Caco-2 (cell line): ENCODE results near the gene OSBPL10. TPM values are rescaled to one million over a fixed set of nuclear protein-coding genes. Genes with fewer than 3 reads are reported as not detected.

ENCODE experiments used
- BruUV-seq: library from RNA; stranded (reverse); fragments of 400-500 nt; replicated peaks from 2 replicates; lab custom pipeline; 2021; lab: Mats Ljungman, UMichigan
- CTCF ChIA-PET: fragments of 300-600 bp; sonication (Branson Sonifier 250); formaldehyde crosslinking; loops from one replicate; lab custom pipeline; 2022; ENCODE audit warnings: antibody characterized with exemption; lab: Charles Lee
- POLR2A ChIA-PET: fragments of 300-600 bp; sonication (Branson Sonifier 250); formaldehyde crosslinking; loops from one replicate; lab custom pipeline; 2022; ENCODE audit warnings: antibody characterized with exemption; lab: Charles Lee
- DNase-seq, 2 experiments: peaks; one replicate each; pipeline versions ENCODE4 v3.0.0 to v3.0.0-alpha.2; 2020 to 2022
- H3K27me3 ChIP-seq: replicated peaks from 2 replicates; pipeline ENCODE4 v1.6.0; 2011; ENCODE audit warnings: low read length; ENCODE audit not compliant: control insufficient read depth, insufficient read depth
- H3K36me3 ChIP-seq: 2 replicates; pipeline ENCODE4 v1.5.1; 2011; ENCODE audit warnings: low read length; ENCODE audit not compliant: control insufficient read depth, insufficient read depth
- H3K4me1 ChIP-seq: fragments of 250-450 bp; sonication (Bioruptor Pico); 2 replicates; pipeline ENCODE4 v1.5.1; 2020; ENCODE audit warnings: mild to moderate bottlenecking
- H3K4me3 ChIP-seq: 2 replicates; pipeline ENCODE4 v1.5.1; 2011; ENCODE audit warnings: low read depth, mild to moderate bottlenecking, control low read depth, low read length
- H3K9me3 ChIP-seq: fragments of 250-450 bp; sonication (Bioruptor Pico); 2 replicates; pipeline ENCODE4 v1.5.1; 2020; ENCODE audit warnings: mild to moderate bottlenecking, moderate library complexity
- H3K27ac Mint-ChIP-seq: one replicate; pipeline ENCODE4 v1.8.0; 2022; ENCODE audit warnings: mixed read lengths; ENCODE audit not compliant: unreplicated experiment
- H3K27me3 Mint-ChIP-seq: one replicate; pipeline ENCODE4 v1.8.0; 2022; ENCODE audit warnings: mixed read lengths; ENCODE audit not compliant: insufficient read depth, unreplicated experiment
- H3K36me3 Mint-ChIP-seq: one replicate; pipeline ENCODE4 v1.8.0; 2022; ENCODE audit warnings: mild to moderate bottlenecking, mixed read lengths; ENCODE audit not compliant: insufficient read depth, unreplicated experiment
- H3K4me1 Mint-ChIP-seq: one replicate; pipeline ENCODE4 v1.8.0; 2022; ENCODE audit warnings: low read depth, mixed read lengths; ENCODE audit not compliant: unreplicated experiment
- H3K4me3 Mint-ChIP-seq: one replicate; pipeline ENCODE4 v1.8.0; 2022; ENCODE audit warnings: mild to moderate bottlenecking, moderate library complexity, mixed read lengths; ENCODE audit not compliant: unreplicated experiment
- H3K9me3 Mint-ChIP-seq: one replicate; pipeline ENCODE4 v1.8.0; 2022; ENCODE audit warnings: mixed read lengths; ENCODE audit not compliant: unreplicated experiment
- intact Hi-C: fragments of 100-400 bp; cut with micrococcal nuclease; formaldehyde crosslinking; loops from one replicate; pipeline ENCODE4 v1.10.0; 2022; ENCODE audit not compliant: unreplicated experiment
- total RNA-seq: library from RNA; stranded (reverse); gene quantifications from 2 replicates; pipeline ENCODE4 v1.2.3, GENCODE V29; 2022
- TF ChIP-seq, protein P1 (sequence below), 2 experiments: fragments of 200-600 bp in 1 of 2; IDR thresholded peaks; 1 replicate in 1 of 2; 2 replicates in 1 of 2; pipeline versions ENCODE4 v1.5.1 to v1.8.0; 2011 to 2022; ENCODE audit warnings: antibody characterized with exemption in 1 of 2, control low read depth in 1 of 2, inconsistent platforms in 1 of 2, low read depth in 1 of 2, low read length in 1 of 2, mild to moderate bottlenecking in 1 of 2, moderate library complexity in 1 of 2; ENCODE audit not compliant: insufficient read depth in 1 of 2, severe bottlenecking in 1 of 2, unreplicated experiment in 1 of 2

The OSBPL10 gene
- total RNA-seq, 1 experiment from 2014 or later = 71.2 TPM

DNA sequence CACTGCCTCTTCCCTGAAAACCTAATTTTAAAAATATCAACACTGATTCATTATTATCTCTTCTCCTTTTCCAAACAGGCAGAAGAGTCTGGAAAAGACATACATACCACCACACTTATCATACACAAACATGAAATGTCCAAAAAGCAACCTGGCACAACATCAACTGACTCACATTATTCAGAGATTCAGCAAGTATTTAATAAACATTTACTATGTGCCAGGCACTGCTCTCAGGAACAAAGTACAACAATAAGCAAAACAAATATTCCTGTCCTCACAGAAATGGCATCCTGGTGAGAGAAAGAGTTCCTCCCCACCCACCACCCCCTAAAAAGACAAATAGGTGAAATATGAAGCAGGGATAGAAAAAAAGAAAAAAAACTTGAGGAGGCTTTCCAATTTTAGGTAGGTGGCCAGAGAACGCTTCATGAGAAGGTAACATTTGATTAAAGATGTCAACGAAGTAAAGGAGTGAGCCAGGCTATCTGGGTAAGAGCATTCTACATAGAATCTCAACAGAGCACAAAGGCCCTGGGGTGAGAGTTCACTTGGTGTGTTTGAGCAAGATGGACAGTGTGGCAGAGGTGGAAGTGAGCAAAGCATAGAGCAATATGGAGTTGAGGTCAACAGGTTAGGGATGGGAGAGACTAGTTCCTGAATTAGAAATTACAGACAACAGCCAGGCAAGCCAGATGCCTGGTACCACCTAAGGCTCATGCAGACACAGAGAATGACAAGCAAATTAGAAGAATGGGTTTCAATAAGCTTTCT is 141.7 kb downstream of the OSBPL10 start:
- Mint-ChIP-seq H3K4me3 (no peak overlapping the region), H3K27me3 (no peaks in the 10 kb centered on the region), H3K36me3 (no peaks in the 10 kb centered on the region), H3K4me1 (no peaks in the 10 kb centered on the region), H3K9me3 (no peaks in the 10 kb centered on the region), H3K27ac (peak overlapping the region; percentile 17)
- H3K4me1 ChIP-seq = no peaks in the 10 kb centered on the region
- H3K9me3 ChIP-seq = no peaks in the 10 kb centered on the region
- H3K27me3 ChIP-seq = no peaks in the 10 kb centered on the region
- no peak for DNase-seq
- H3K4me3 ChIP-seq = no peak overlapping the region
- intact Hi-C loops = no loop called here
- TF ChIP-seq, protein P1, sequence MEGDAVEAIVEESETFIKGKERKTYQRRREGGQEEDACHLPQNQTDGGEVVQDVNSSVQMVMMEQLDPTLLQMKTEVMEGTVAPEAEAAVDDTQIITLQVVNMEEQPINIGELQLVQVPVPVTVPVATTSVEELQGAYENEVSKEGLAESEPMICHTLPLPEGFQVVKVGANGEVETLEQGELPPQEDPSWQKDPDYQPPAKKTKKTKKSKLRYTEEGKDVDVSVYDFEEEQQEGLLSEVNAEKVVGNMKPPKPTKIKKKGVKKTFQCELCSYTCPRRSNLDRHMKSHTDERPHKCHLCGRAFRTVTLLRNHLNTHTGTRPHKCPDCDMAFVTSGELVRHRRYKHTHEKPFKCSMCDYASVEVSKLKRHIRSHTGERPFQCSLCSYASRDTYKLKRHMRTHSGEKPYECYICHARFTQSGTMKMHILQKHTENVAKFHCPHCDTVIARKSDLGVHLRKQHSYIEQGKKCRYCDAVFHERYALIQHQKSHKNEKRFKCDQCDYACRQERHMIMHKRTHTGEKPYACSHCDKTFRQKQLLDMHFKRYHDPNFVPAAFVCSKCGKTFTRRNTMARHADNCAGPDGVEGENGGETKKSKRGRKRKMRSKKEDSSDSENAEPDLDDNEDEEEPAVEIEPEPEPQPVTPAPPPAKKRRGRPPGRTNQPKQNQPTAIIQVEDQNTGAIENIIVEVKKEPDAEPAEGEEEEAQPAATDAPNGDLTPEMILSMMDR (IDR thresholded peaks at IDR 0.05; ENCODE audit: insufficient read depth in 1 of 2, low read depth in 1 of 2, low read length in 1 of 2, severe bottlenecking in 1 of 2, unreplicated experiment in 1 of 2) = no peak
- ChIA-PET CTCF (no interaction called here), POLR2A (no interaction called here)
- H3K36me3 ChIP-seq = no peaks in the 10 kb centered on the region; the same call in 1 of the 2 replicates
- BruUV-seq = no TSS peak

DNA sequence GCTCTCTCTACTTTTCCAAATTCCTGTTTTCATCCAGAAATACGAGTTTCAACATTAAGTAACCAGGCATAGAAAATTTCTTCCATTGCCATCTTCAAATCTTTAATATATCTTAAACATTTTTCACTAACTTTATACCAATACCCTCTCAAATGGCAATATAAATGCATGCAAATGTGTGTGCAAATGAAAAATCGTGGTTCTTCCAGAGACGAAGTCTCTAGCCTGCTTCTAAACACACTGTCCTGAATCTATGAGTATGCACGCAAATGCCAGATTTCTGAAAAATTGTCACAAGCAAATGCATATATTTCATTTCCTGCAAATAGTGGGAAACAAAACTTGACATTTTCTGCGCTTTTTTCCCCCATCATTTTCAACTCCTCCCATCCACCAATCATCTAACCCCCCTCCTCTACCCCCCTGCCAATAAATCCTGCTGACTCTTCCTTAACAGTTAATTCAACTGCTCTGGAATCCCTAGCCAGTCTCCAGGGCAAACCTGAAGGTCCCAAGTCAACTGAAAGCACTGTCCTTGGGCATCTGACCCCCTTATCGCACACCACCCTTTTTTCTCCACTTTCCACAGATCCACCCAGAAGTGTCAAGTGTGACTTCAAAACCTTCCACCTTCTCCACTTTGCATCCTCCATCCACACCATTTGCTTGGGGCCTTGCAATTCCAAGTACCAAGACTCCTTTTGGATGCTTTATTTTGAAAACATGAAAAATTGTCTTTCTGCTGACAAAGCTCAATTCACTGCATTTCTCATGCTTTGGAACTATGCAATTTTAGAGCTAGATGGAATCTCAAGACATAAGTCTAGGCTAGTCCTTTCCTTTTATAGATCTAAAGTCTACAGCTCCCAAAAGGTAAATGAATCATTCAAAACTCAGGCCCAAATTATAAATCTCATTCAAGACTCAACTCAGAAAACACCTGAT is 144.7 kb downstream of the OSBPL10 start:
- Mint-ChIP-seq H3K4me3 (no peak overlapping the region), H3K27ac (no peak overlapping the region), H3K27me3 (no peaks in the 10 kb centered on the region), H3K4me1 (peaks cover 4% of the 10 kb centered on the region), H3K9me3 (no peaks in the 10 kb centered on the region), H3K36me3 (no peaks in the 10 kb centered on the region)
- H3K9me3 ChIP-seq = no peaks in the 10 kb centered on the region
- no peaks in the 10 kb centered on the region for H3K27me3 ChIP-seq
- ChIA-PET CTCF (no interaction called here), POLR2A (no interaction called here)
- TF ChIP-seq, protein P1 (IDR thresholded peaks at IDR 0.05; ENCODE audit: insufficient read depth in 1 of 2, low read depth in 1 of 2, low read length in 1 of 2, severe bottlenecking in 1 of 2, unreplicated experiment in 1 of 2) = no peak
- intact Hi-C loops = no loop called here
- BruUV-seq = no TSS peak
- no peaks in the 10 kb centered on the region; the same call in 1 of the 2 replicates for H3K36me3 ChIP-seq
- no peaks in the 10 kb centered on the region for H3K4me1 ChIP-seq
- no peak for DNase-seq
- no peak overlapping the region for H3K4me3 ChIP-seq

DNA sequence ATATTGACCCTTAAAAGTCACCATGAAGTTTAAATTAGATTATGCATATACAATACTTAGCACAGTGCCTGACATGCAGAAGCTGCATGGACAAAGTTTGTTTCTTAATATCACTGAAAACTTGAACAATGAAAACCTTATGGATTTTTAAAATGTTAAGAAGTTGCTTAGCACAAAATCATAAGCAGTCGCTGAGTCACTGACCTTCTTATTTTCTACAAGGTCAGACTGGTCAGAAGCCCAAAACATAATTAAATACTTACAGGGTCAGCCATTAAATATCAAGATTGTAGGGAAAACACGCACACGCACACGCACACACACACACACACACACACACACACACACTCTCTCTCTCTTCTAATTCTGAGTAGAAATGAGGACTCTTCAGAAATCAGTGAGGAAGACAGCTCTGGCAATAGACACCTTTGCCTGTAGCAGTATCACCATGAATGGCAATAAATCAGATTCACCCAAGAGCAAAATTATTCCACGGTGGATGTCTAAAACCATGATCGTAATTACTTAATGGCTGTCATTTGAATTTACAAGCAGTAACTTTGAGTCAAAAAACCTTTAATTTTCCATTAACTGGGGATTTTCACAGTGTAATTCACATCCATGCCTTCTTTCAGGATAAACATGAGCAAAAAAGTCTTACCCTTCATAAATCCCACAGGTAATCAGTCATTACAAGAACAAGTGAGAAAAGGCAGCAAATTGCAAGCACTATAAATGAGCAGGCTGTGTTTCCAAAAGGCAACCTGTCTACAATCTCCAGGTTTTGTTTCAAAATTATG is 147.5 kb downstream of the OSBPL10 start:
- POLR2A ChIA-PET = no interaction called here
- no peaks in the 10 kb centered on the region for H3K36me3 Mint-ChIP-seq

More for the DNA sequence above, 147.5 kb downstream of the OSBPL10 start:
- H3K4me1 ChIP-seq = no peaks in the 10 kb centered on the region
- intact Hi-C loops = no loop called here
- H3K4me3 ChIP-seq = no peak overlapping the region
- H3K9me3 Mint-ChIP-seq = no peaks in the 10 kb centered on the region
- no peaks in the 10 kb centered on the region for H3K27me3 Mint-ChIP-seq
- H3K4me1 Mint-ChIP-seq = peaks cover 4% of the 10 kb centered on the region
- H3K27me3 ChIP-seq = no peaks in the 10 kb centered on the region
- DNase-seq = no peak
- BruUV-seq = no TSS peak
- no peaks in the 10 kb centered on the region for H3K36me3 ChIP-seq
- no peaks in the 10 kb centered on the region for H3K9me3 ChIP-seq
- TF ChIP-seq, protein P1 (IDR thresholded peaks at IDR 0.05; ENCODE audit: insufficient read depth in 1 of 2, low read depth in 1 of 2, low read length in 1 of 2, severe bottlenecking in 1 of 2, unreplicated experiment in 1 of 2) = no peak
- H3K4me3 Mint-ChIP-seq = no peak overlapping the region
- CTCF ChIA-PET = no interaction called here
- no peak overlapping the region for H3K27ac Mint-ChIP-seq
